ENCODE measurements around the gene XRN1.

DNA sequence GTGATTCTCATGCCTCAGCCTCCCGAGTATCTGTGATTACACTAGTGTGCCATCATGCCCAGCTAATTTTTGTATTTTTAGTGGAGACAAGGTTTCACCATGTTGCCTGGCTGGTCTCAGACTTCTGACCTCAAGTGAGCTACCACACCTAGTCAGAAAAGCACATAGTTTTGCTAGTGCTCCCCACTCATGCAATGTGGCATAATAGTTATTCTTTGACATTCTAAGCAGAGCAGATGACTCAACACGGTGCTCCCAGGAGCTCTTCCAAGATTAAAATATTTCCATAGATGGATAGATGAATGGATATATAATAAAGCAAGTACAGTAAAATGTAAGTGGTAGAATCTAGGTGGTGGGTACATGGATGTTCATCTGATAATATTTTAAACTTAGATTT lies 169.4 kb downstream of the XRN1 start:
- TF ChIP-seq POLR2AphosphoS5 (IDR thresholded peaks at IDR 0.05; ENCODE audit: low read depth, low read length), result no peak
- no peak for TF ChIP-seq SPI1 (IDR thresholded peaks at IDR 0.05; ENCODE audit: low read depth, low read length)
- TF ChIP-seq POLR2A (IDR thresholded peaks at IDR 0.05; ENCODE audit: low read depth, low read length), result no peak
- TF ChIP-seq TAF1 (IDR thresholded peaks at IDR 0.05; ENCODE audit: low read depth, low read length), result no peak

Measured in GM12891 (cell line).